GM19397 (cell line): Measurements from ENCODE around the gene SDK1.

Experiments
- ATAC-seq: cut with Tn5 transposase; IDR thresholded peaks from one replicate; pipeline ENCODE4 v1.9.1; 2021; ENCODE audit warnings: mild to moderate bottlenecking, moderate library complexity; ENCODE audit not compliant: unreplicated experiment

SDK1 gene

GRCh38 chr7:4025210-4025609 is 724.2 kb downstream of the SDK1 start:
- no peak for ATAC-seq

- no peak for ATAC-seq
These were observed 724.9 kb downstream of the SDK1 start for GRCh38 chr7:4025694-4026615.

DNA sequence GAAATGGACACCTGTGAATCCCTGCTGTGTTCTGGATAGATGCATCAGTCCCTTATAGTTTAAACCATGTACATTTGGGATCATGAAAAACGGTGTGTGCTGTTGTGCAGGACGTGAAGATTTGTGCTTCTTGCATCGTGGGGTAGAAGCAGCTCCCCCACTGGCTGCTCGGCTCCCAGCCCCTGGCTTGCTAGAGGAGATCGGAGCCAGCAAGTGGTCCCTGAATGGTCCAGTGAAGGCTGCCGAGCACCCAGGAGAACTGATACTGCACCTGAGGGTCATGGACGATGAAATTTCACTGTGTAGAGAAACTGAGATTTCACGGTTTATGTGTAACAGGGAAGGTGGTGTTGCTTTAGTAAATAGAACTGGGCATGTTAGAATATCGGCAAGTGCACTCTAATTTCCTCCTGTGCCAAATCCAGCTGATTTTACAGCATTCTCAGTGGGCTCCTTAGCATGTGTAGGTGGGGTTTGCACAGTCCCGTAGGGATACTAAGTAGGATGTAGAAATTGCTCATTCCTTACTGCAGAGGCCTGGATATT is 726.0 kb downstream of the SDK1 start:
- ATAC-seq = no peak

DNA sequence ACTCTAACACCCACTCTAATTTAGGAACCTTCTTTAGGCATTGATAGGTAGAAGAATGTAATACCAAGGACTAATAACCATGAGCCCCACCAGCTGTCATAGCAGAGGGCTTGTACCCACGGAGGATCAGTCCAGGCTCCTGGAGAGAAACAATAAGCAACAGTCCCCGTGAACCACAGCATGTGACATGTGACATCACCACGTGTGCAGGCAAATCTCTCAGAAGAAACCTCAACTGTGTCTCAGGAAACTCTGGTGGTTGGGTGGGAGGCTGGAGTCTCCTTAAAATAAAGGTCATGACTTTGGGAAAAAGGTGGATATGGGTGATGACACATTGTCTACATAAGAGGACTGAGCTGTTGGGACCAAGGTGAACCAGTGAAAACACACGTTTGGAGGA is 727.2 kb downstream of the SDK1 start:
- ATAC-seq = no peak

DNA sequence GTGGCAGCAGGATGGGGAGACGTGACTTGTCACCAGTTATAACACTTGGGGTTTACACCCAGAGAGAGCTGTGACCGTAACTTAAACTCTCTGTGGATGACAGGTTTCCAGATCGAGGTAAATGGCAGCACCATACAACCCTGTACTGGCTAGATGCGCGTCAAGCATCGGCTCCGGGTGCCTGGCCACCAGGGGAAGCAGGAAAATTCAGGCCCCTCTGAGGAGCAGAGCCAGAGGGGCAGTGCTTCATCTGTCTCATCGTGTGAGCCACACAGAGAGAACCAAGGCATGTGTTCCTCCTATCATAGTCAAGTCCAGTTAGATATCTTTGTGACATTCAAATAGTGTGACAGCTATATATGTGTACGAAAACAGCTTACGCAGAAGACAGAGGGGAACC is 728.9 kb downstream of the SDK1 start:
- no peak for ATAC-seq

- no peak for ATAC-seq
These were observed 729.4 kb downstream of the SDK1 start for GRCh38 chr7:4030346-4030950.

GRCh38 chr7:4033996-4034395 is 732.9 kb downstream of the SDK1 start:
- no peak for ATAC-seq

GRCh38 chr7:4037308-4037707 is 736.3 kb downstream of the SDK1 start:
- no peak for ATAC-seq

DNA sequence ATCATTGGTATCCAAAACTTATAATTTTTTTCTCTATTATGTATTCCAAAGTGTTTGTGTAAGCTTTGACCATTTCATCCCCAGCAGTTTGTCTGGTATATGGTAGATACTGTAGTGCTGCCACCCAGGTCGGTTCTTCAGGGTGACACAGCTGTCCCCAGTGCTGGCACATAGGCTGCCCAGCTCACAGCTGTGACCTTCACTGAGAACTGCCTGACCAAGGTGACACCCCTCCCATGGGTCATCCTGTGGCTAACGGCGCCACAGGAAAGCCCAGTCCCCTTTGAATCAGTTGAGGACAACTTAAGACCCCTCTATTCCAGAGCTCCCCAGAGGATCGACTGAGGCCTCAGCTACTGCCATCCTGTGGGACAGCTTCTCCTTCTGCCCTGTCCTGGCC is 736.8 kb downstream of the SDK1 start:
- ATAC-seq = no peak

DNA sequence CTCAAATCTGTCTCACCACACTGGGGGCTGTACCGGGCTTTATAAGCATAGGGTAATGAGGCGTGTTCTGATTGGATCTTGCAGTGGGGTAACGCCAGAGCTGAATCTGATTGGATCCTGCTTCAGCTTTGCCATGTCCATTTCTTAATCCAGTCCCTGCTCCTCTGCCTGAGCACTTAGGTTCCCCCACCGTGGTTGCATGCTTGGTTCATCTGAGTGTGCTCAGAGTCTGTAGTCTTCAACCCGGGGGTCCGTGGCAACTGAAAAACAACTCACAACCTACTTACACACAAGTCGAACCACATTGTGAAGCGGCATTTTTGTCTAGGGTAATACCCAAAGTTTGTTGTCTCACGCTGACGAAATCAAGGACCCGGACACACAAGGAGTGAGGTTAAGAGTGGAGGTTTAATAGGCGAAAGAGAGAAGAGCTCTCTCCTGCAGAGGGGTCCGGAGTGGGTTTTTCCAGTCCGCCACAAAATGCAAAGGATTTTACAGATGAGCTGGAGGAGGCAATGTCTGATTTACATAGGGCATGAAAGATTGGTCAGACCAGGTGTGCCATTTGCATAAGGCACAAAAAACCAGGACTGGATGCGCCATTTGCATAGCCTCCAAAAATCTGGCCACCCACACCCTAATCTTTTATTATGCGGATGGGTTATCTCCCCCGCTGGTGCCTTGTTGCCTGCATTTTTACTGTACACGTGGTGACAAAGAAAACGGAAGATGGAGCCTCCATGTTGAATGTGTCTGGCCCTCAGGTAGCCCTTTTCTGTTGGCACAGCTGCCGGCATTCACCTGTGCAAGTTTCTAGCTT is 739.3 kb downstream of the SDK1 start:
- no peak for ATAC-seq

DNA sequence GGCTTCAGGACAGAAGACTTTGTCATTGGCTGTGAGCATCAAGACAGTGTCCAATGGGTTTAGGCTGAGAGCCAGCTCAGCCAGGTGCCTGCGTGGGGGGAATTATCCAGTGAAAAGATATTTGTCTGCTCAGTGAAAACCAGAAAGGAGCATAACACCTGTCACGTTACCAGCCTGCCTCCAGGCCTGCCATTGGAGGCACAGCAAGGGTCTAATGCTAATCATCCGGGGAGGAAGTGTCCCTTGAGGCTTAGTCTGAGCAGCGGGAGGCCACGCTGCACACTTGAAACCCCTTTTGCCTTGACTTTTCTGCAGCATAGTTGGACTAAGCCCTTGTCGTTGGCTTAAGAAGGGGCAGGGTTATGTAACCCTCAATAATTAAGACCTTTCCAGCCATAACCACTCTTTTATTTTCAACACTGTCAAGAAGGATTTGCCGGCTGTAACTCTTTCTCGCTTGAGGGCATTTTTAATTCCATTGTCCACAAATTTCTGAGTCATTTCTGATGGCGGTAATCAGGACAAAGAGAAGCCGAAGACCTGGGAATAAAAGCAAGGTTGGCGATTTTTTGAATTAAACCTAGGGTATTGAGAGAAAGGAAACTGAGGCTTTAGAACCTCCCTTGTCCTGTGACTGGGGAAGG is 741.5 kb downstream of the SDK1 start:
- no peak for ATAC-seq

DNA sequence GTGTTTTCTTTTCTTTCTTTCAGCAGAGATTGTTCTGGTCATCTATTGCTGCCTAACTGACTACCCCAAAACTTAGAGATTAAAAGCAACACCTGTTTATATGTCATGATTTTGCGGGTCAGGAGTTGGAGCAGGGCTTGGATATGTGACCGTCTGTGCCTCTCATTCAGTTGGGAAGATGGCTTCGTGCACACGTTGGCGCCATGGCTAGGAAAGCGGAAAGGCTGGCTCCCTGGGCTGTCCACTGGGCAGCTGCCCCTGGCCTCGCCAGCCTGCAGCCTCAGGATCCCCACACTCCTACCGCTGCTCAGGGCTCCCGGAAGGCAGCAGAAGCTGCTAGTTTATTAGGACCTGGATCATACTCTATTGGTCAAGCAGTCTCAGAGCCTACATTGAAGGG is 742.9 kb downstream of the SDK1 start:
- no peak for ATAC-seq

GRCh38 chr7:4045450-4045849 is 744.4 kb downstream of the SDK1 start:
- ATAC-seq = no peak

- no peak for ATAC-seq
These were observed 744.9 kb downstream of the SDK1 start for GRCh38 chr7:4045975-4046374.

DNA sequence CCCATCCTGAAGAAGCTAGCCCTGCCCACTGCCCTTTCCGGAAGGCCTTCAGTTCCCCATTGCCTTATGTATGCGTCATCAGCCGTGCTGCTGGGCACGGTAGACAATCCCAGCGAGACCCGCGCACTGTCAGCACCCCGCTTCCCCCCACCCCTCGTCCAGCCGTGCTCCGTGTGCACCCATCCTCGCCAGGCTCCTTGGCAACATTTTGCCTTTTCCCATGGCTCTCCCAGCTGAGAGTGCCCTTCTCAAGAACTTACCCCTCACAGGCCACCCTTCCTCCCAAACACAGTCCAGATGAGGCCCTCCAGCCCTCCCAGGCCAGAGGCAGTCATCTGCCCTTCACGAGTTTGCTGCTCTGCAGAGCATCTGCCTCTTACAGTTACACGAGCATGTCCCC is 747.3 kb downstream of the SDK1 start:
- no peak for ATAC-seq

DNA sequence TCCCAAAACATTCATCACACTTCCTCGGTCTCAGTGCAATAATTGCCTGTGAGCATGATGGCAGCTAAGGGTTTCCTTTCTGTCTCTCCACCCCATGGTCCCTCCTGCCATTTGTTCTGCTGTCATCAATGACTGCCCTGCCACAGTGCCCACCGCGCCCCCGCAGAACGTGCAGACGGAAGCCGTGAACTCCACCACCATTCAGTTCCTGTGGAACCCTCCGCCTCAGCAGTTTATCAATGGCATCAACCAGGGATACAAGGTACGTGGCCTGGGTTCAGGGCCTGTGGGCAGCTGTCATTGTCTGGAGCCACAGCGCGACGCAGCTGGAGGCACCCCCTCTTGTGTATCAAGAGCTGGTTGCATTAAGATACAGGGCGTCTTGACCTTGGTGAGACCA is 748.1 kb downstream of the SDK1 start:
- ATAC-seq = no peak

- no peak for ATAC-seq
These were observed 749.1 kb downstream of the SDK1 start for GRCh38 chr7:4050126-4050660.

DNA sequence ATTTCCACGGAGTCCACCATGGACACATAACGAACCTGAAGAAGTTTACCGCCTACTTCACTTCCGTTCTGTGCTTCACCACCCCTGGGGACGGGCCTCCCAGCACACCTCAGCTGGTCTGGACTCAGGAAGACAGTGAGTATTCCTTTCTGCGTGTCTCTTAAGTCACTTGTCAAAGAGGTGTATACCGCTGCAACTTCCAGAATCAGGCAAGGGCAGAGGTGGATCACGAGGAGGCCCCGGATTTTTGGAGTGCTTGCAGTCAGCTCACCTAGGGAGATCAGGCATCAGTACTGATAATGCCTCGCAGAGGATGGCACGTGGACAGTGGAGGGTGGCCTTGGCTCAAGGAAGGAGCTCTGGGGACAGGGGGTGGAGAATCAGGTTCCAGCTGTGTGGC is 750.6 kb downstream of the SDK1 start:
- ATAC-seq = no peak

- ATAC-seq = no peak
These were observed 751.1 kb downstream of the SDK1 start for GRCh38 chr7:4052130-4052529.

- no peak for ATAC-seq
These were observed 753.1 kb downstream of the SDK1 start for GRCh38 chr7:4054158-4054557.
